Adrenal gland (tissue), 5 donors: ENCODE measurements around the gene TAF1B.

Experiments used
- POLR2A ChIP-seq, 2 donors: fragments of 450-650 bp; IDR thresholded peaks; one replicate each; pipeline ENCODE4 v1.6.1; 2017; ENCODE audit warnings: antibody characterized with exemption in 2 of 2, mild to moderate bottlenecking in 2 of 2, moderate library complexity in 1 of 2
- TF ChIP-seq, protein P1 (sequence below), 6 experiments: fragments of 450-650 bp in 4 of 6; fragments of 200-600 bp in 2 of 6; sonication (generic) in 1 of 6; IDR thresholded peaks; 1 replicate in 5 of 6; 2 replicates in 1 of 6; pipeline versions ENCODE4 v1.5.1 to v1.8.0; 2016 to 2021; ENCODE audit warnings: antibody characterized with exemption in 6 of 6, mild to moderate bottlenecking in 2 of 6, moderate library complexity in 1 of 6
- donor health status: DM: no; HTN: no; CAD: no.

DNA sequence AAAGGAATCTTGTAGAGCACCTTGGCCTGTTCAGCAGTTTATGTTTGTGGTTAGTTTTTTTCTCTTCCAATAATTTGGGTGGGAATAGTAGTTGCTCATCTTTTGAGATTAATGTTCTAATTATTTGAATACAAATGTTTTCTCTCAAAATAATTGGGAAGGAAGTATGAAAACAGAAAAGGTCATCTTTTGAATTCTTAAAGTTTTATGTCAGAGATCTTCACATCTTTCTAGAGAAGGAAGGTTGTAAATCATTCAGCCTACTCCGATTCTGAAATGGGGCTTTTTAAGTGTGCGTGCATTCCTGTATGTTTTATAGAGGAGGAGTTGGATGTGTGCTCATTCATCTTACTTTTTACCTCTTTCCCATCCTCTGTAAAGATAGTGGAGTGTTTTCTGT is 137.2 kb downstream of the TAF1B start:
- no peak for TF ChIP-seq POLR2A (IDR thresholded peaks at IDR 0.05)
- TF ChIP-seq, protein P1, sequence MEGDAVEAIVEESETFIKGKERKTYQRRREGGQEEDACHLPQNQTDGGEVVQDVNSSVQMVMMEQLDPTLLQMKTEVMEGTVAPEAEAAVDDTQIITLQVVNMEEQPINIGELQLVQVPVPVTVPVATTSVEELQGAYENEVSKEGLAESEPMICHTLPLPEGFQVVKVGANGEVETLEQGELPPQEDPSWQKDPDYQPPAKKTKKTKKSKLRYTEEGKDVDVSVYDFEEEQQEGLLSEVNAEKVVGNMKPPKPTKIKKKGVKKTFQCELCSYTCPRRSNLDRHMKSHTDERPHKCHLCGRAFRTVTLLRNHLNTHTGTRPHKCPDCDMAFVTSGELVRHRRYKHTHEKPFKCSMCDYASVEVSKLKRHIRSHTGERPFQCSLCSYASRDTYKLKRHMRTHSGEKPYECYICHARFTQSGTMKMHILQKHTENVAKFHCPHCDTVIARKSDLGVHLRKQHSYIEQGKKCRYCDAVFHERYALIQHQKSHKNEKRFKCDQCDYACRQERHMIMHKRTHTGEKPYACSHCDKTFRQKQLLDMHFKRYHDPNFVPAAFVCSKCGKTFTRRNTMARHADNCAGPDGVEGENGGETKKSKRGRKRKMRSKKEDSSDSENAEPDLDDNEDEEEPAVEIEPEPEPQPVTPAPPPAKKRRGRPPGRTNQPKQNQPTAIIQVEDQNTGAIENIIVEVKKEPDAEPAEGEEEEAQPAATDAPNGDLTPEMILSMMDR (IDR thresholded peaks at IDR 0.05), result no peak
